Right lobe of liver (tissue), 6 donors: ENCODE measurements around the gene PTK6. TPM values are rescaled to one million over a fixed set of nuclear protein-coding genes. Genes with fewer than 3 reads are reported as not detected.

Experiments used
- ATAC-seq, 4 donors: fragments of 200-7000 bp; cut with Tn5 transposase; one replicate each; pipeline ENCODE4 v1.9.1; 2020; ENCODE audit warnings: mild to moderate bottlenecking in 4 of 4, moderate library complexity in 4 of 4
- DNase-seq, 3 donors: peaks; one replicate each; pipeline ENCODE4 v3.0.0-alpha.2; 2020
- H3K27ac ChIP-seq, 3 donors: fragments of 200-600 bp; one replicate each; pipeline ENCODE4 v1.8.0; 2022
- H3K27me3 ChIP-seq, 2 donors: fragments of 200-600 bp; one replicate each; pipeline ENCODE4 v1.8.0; 2022
- H3K36me3 ChIP-seq, 4 donors: fragments of 200-600 bp; sonication (generic) in 1 of 4; one replicate each; pipeline versions ENCODE4 v1.5.1 to v1.8.0; 2017 to 2022; ENCODE audit warnings: control low read depth in 1 of 4
- H3K4me1 ChIP-seq, 4 donors: fragments of 200-600 bp; sonication (generic) in 1 of 4; one replicate each; pipeline versions ENCODE4 v1.5.1 to v1.8.0; 2017 to 2022; ENCODE audit warnings: control low read depth in 1 of 4
- H3K4me3 ChIP-seq, 3 donors: fragments of 200-600 bp; one replicate each; pipeline ENCODE4 v1.8.0; 2022
- H3K9me3 ChIP-seq, 4 donors: fragments of 200-600 bp; sonication (generic) in 1 of 4; one replicate each; pipeline versions ENCODE4 v1.5.1 to v1.8.0; 2017 to 2022; ENCODE audit warnings: control low read depth in 1 of 4
- CTCF ChIP-seq, 4 donors: fragments of 200-600 bp in 3 of 4; fragments of 450-650 bp in 1 of 4; IDR thresholded peaks; one replicate each; pipeline versions ENCODE4 v1.5.1 to v1.8.0; 2016 to 2022; ENCODE audit warnings: antibody characterized with exemption in 4 of 4, mild to moderate bottlenecking in 2 of 4
- POLR2A ChIP-seq: fragments of 450-650 bp; IDR thresholded peaks from one replicate; pipeline ENCODE4 v1.6.1; 2017; ENCODE audit warnings: antibody characterized with exemption, mild to moderate bottlenecking
- WGBS: methylation state at CpG from one replicate; pipeline ENCODE4 v1.1.6; 2018; ENCODE audit warnings: low coverage, low lambda C conversion rate; ENCODE audit not compliant: insufficient coverage; ENCODE audit errors: missing lambda C conversion rate; 5-methylcytosine and 5-hydroxymethylcytosine counted together
- intact Hi-C, 2 donors: fragments of 100-400 bp; cut with DNase I; formaldehyde crosslinking; loops; one replicate each; pipeline versions ENCODE4 v1.11.2 to v1.14.1; 2022
- total RNA-seq, 6 experiments: library from RNA; depleted of rRNA in 2 of 6; stranded (reverse); fragments of >200 nt in 2 of 6; fragmentation: NEBNext Ultra II Directional in 3 of 6; extraction: Animal tissue kit (Norgen Biotek cat#: 25700) in 3 of 6; gene quantifications; one replicate each; pipeline versions ENCODE4 v1.1.0 to v1.2.4, GENCODE V29; 2016 to 2023
- donor health status: DM: no; HTN: yes; CAD: no.
- donor health status: DM: no; HTN: no; CAD: no.
- donor health status: DM: no; HTN: no; CAD: no.
- donor health status: DM: no; HTN: yes; CAD: no.
- donor health status: DM: no; HTN: yes; CAD: no.

Gene PTK6
- total RNA-seq, 6 experiments from 2014 or later = 0.78 to 11.0 (median 3.6) TPM

GRCh38 chr20:63478346-63479302 lies 58.6 kb downstream of the PTK6 start:
- Histone ChIP-seq H3K27ac (no peak overlapping the region), H3K4me1 (no peaks in the 10 kb centered on the region), H3K27me3 (peaks cover 0 to 6% of the 10 kb centered on the region in 2 donors), H3K9me3 (no peaks in the 10 kb centered on the region), H3K36me3 (no peaks in the 10 kb centered on the region), H3K4me3 (no peak overlapping the region)
- no peak for TF ChIP-seq POLR2A
- no peak for TF ChIP-seq CTCF (IDR thresholded peaks at IDR 0.05)
- intact Hi-C loops = no loop called here
- no peak for DNase-seq
- WGBS = 68% methylated on average over 7 of the region's 34 CpGs
- no peak for ATAC-seq

Other genes with a start within 250 kb of the PTK6 start
- not detected for gene COL20A1, start 244.2 kb downstream of the PTK6 start, total RNA-seq
- 100 to 1,000 TPM in 1 of 6 experiments, 10 to 100 TPM in 3, 1 to 10 TPM in 2; 4.6 to 165 (median 26.8) TPM for gene CHRNA4, start 176.0 kb downstream of the PTK6 start, total RNA-seq
- gene KCNQ2, start 64.7 kb downstream of the PTK6 start, total RNA-seq = not detected
- gene EEF1A2, start 38.3 kb downstream of the PTK6 start, total RNA-seq = 100 to 1,000 TPM in 2 of 6 experiments, 1 to 10 TPM in 1, under 1 TPM in 3; 0.22 to 153 (median 1.0) TPM
- gene PPDPF, start 16.6 kb downstream of the PTK6 start, total RNA-seq = 10 to 100 TPM; 50.2 to 99.4 (median 76.7) TPM
- not detected for gene SRMS, start 10.4 kb upstream of the PTK6 start, total RNA-seq
- not detected for gene FNDC11, start 16.8 kb upstream of the PTK6 start, total RNA-seq
- 10 to 100 TPM; 14.8 to 30.3 (median 24.1) TPM for gene HELZ2, start 36.9 kb upstream of the PTK6 start, total RNA-seq
- 1 to 10 TPM; 3.2 to 7.0 (median 5.1) TPM for gene GMEB2, start 89.7 kb upstream of the PTK6 start, total RNA-seq
- gene STMN3, start 116.0 kb upstream of the PTK6 start, total RNA-seq = 1 to 10 TPM in 1 of 6 experiments, under 1 TPM in 5; 0.43 to 1.6 (median 0.77) TPM
- gene RTEL1, start 120.9 kb upstream of the PTK6 start, total RNA-seq = 10 to 100 TPM in 5 of 6 experiments, 1 to 10 TPM in 1; 9.6 to 16.3 (median 12.4) TPM
- 1 to 10 TPM in 1 of 6 experiments, under 1 TPM in 2, not detected in 3; 0.56 to 1.0 (median 0.62) TPM for gene TNFRSF6B, start 159.3 kb upstream of the PTK6 start, total RNA-seq
- gene ARFRP1, start 170.6 kb upstream of the PTK6 start, total RNA-seq = 10 to 100 TPM; 16.0 to 22.2 (median 20.2) TPM
- 10 to 100 TPM; 18.7 to 68.9 (median 31.9) TPM for gene ZGPAT, start 170.7 kb upstream of the PTK6 start, total RNA-seq
- 100 to 1,000 TPM in 2 of 6 experiments, 10 to 100 TPM in 4; 37.0 to 118 (median 65.5) TPM for gene LIME1, start 199.3 kb upstream of the PTK6 start, total RNA-seq
- 100 to 1,000 TPM in 2 of 6 experiments, 10 to 100 TPM in 4; 36.0 to 180 (median 73.8) TPM for gene SLC2A4RG, start 202.4 kb upstream of the PTK6 start, total RNA-seq